Psoas muscle (tissue), 8 donors: ENCODE data around the gene CSDE1. TPM values are rescaled to one million over a fixed set of nuclear protein-coding genes. Genes with fewer than 3 reads are reported as not detected.

Source experiments
- ATAC-seq, 4 donors: fragments of 200-7000 bp; cut with Tn5 transposase; one replicate each; pipeline ENCODE4 v1.9.1; 2020; ENCODE audit warnings: moderate library complexity in 3 of 4, mild to moderate bottlenecking in 2 of 4
- DNase-seq, 2 donors: peaks; one replicate each; pipeline ENCODE4 v3.0.0-alpha.2; 2020
- H3K27ac ChIP-seq: fragments of 200-600 bp; one replicate; pipeline ENCODE4 v1.8.0; 2022
- H3K27me3 ChIP-seq, 3 donors: fragments of 200-600 bp in 1 of 3; one replicate each; pipeline versions ENCODE4 v1.6.1 to v1.8.0; 2013 to 2022; ENCODE audit warnings: low read length in 2 of 3, mild to moderate bottlenecking in 2 of 3, moderate library complexity in 1 of 3; ENCODE audit not compliant: insufficient read depth in 3 of 3
- H3K36me3 ChIP-seq, 2 donors: fragments of 200-600 bp in 1 of 2; one replicate each; pipeline versions ENCODE4 v1.6.1 to v1.8.0; 2013 to 2022; ENCODE audit warnings: low read depth in 1 of 2, mild to moderate bottlenecking in 1 of 2, moderate library complexity in 1 of 2; ENCODE audit not compliant: insufficient read depth in 1 of 2
- H3K4me1 ChIP-seq: fragments of 200-600 bp; one replicate; pipeline ENCODE4 v1.8.0; 2022
- H3K4me3 ChIP-seq: fragments of 200-600 bp; one replicate; pipeline ENCODE4 v1.8.0; 2022; ENCODE audit warnings: mild to moderate bottlenecking
- H3K9me3 ChIP-seq: fragments of 200-600 bp; one replicate; pipeline ENCODE4 v1.8.0; 2022
- CTCF ChIP-seq: fragments of 200-600 bp; IDR thresholded peaks from one replicate; pipeline ENCODE4 v1.8.0; 2022; ENCODE audit warnings: antibody characterized with exemption
- WGBS, 3 donors: extraction: QIAGEN DNeasy Blood & Tissue Kit; methylation state at CpG; one replicate each; pipeline versions ENCODE4 v1.1.6 to v1.1.7; 2013; 5-methylcytosine and 5-hydroxymethylcytosine counted together
- intact Hi-C, 2 donors: fragments of 100-400 bp; cut with DNase I; formaldehyde crosslinking; loops; one replicate each; pipeline versions ENCODE4 v1.11.0 to v1.14.2; 2022
- polyA plus RNA-seq, 3 donors: library from polyadenylated mRNA; stranded (reverse); fragments of 200-250 nt; gene quantifications; one replicate each; pipeline ENCODE4 v1.2.3, GENCODE V29; 2013
- total RNA-seq, 4 donors: library from RNA; stranded (reverse); fragmentation: NEBNext Ultra II Directional in 2 of 4; extraction: Animal tissue kit (Norgen Biotek cat#: 25700) in 2 of 4; gene quantifications; one replicate each; pipeline versions ENCODE4 v1.2.1 to v1.2.4, GENCODE V29; 2021 to 2023
- donor health status: healthy with polysubstance abuse.
- donor health status: DM: no; HTN: no; CAD: no; lungs with moderate emphysema.
- donor health status: Bipolar disorder and iron deficiency.
- donor health status: healthy.
- donor health status: DM: yes; HTN: yes; CAD: no.
- donor health status: DM: no; HTN: no; CAD: no.
- donor health status: DM: no; HTN: no; CAD: no.
- donor health status: DM: yes; HTN: yes; CAD: no.

Gene CSDE1
- total and polyA plus RNA-seq, 7 donors = 305 to 1,888 (median 1,387) TPM

- Histone ChIP-seq H3K9me3 (no peaks in the 10 kb centered on the region), H3K27ac (peak overlapping the region; percentile 100), H3K36me3 (peaks cover 2 to 71% of the 10 kb centered on the region in 2 donors), H3K4me3 (peak overlapping the region; percentile 5), H3K4me1 (peaks cover 89% of the 10 kb centered on the region), H3K27me3 (no peaks in the 10 kb centered on the region)
- 60 to 81% (median 67%) methylated on average over 11 of the region's 11 CpGs for WGBS, 3 donors
- intact Hi-C loops = loop anchor here in 1 of 2 donors (5.0 kb wide), 1 partner anchor 35 kb away; no protein-coding TSS in a partner anchor
- DNase-seq (no peak), ATAC-seq (peak; percentile 49 to 70 (median 52))
- no peak for TF ChIP-seq CTCF
Observed at GRCh38 chr1:114741963-114742746, 15.6 kb downstream of the CSDE1 start.

GRCh38 chr1:114740331-114740730 lies 17.5 kb downstream of the CSDE1 start:
- ATAC-seq = no peak
- TF ChIP-seq CTCF = no peak
- peak overlapping the region; percentile 100 for H3K27ac ChIP-seq
- peaks cover 88% of the 10 kb centered on the region for H3K4me1 ChIP-seq
- no peak for DNase-seq
- intact Hi-C loops = loop anchor here in 1 of 2 donors (5.0 kb wide), 1 partner anchor 33 kb away; no protein-coding TSS in a partner anchor
- H3K27me3 ChIP-seq = no peaks in the 10 kb centered on the region
- WGBS, 3 donors = 71 to 90% (median 81%) methylated on average over 1 of the region's 1 CpG
- H3K9me3 ChIP-seq = no peaks in the 10 kb centered on the region
- H3K4me3 ChIP-seq = no peak overlapping the region
- H3K36me3 ChIP-seq = peaks cover 8 to 76% of the 10 kb centered on the region in 2 donors

GRCh38 chr1:114737314-114737849 lies 20.4 kb downstream of the CSDE1 start:
- Histone ChIP-seq H3K4me3 (no peak overlapping the region), H3K27me3 (no peaks in the 10 kb centered on the region), H3K27ac (peak overlapping the region; percentile 100), H3K9me3 (no peaks in the 10 kb centered on the region), H3K36me3 (peaks cover 12 to 94% of the 10 kb centered on the region in 2 donors), H3K4me1 (peaks cover 76% of the 10 kb centered on the region)
- ATAC-seq = no peak
- intact Hi-C loops = no loop called here
- no peak for TF ChIP-seq CTCF
- WGBS, 3 donors = 88 to 95% (median 93%) methylated on average over 6 of the region's 6 CpGs
- DNase-seq = no peak

GRCh38 chr1:114735479-114735878 lies 22.3 kb downstream of the CSDE1 start:
- no peak for TF ChIP-seq CTCF
- Histone ChIP-seq H3K4me1 (peaks cover 75% of the 10 kb centered on the region), H3K27me3 (no peaks in the 10 kb centered on the region), H3K9me3 (no peaks in the 10 kb centered on the region), H3K4me3 (no peak overlapping the region), H3K27ac (peak overlapping the region; percentile 100), H3K36me3 (peaks cover 10 to 100% of the 10 kb centered on the region in 2 donors)
- intact Hi-C loops = no loop called here
- WGBS, 3 donors = 38 to 76% (median 45%) methylated on average over 1 of the region's 1 CpG
- ATAC-seq (peak in 3 of 4 donors; percentile 37 to 66 (median 55)), DNase-seq (no peak)
